ENCODE measurements around the gene SMAD3.
"Not testable (repeated sequence)": the region's sequence is repeated elsewhere in the genome, so short reads cannot be mapped to it uniquely, and the experiment has no call there.

SMAD3 gene

GRCh38 chr15:67063689-67064606, 1.5 kb upstream of the SMAD3 start:
- DNase-seq (ENCODE audit: low read depth, low spot score), result no peak

GRCh38 chr15:67064607-67065530, 533 bp upstream of the SMAD3 start:
- no peak for DNase-seq (ENCODE audit: low read depth, low spot score)

- DNase-seq (ENCODE audit: low read depth, low spot score), result no peak
Measured at GRCh38 chr15:67066041-67066958, 898 bp downstream of the SMAD3 start.

GRCh38 chr15:67066959-67067853, 1.8 kb downstream of the SMAD3 start:
- DNase-seq (ENCODE audit: low read depth, low spot score), result no peak

- no peak for DNase-seq (ENCODE audit: low read depth, low spot score)
Measured at GRCh38 chr15:67067930-67068551, 2.6 kb downstream of the SMAD3 start.

GRCh38 chr15:67068710-67069400, 3.5 kb downstream of the SMAD3 start:
- no peak for DNase-seq (ENCODE audit: low read depth, low spot score)

GRCh38 chr15:67070150-67070549, 4.7 kb downstream of the SMAD3 start:
- DNase-seq (ENCODE audit: low read depth, low spot score), result no peak

GRCh38 chr15:67070892-67071664, 5.7 kb downstream of the SMAD3 start:
- no peak for DNase-seq (ENCODE audit: low read depth, low spot score)

- DNase-seq (ENCODE audit: low read depth, low spot score), result no peak
Measured at GRCh38 chr15:67072442-67072841, 7.0 kb downstream of the SMAD3 start.

GRCh38 chr15:67072958-67073357, 7.6 kb downstream of the SMAD3 start:
- no peak for DNase-seq (ENCODE audit: low read depth, low spot score)

- no peak for DNase-seq (ENCODE audit: low read depth, low spot score)
Measured at GRCh38 chr15:67074886-67075229, 9.5 kb downstream of the SMAD3 start.

- DNase-seq (ENCODE audit: low read depth, low spot score), result not testable (repeated sequence)
Measured at GRCh38 chr15:67075555-67076135, 10.2 kb downstream of the SMAD3 start.

- no peak for DNase-seq (ENCODE audit: low read depth, low spot score)
Measured at GRCh38 chr15:67076147-67076843, 10.9 kb downstream of the SMAD3 start.

- DNase-seq (ENCODE audit: low read depth, low spot score), result no peak
Measured at GRCh38 chr15:67077641-67078215, 12.3 kb downstream of the SMAD3 start.

GRCh38 chr15:67079361-67079760, 14.0 kb downstream of the SMAD3 start:
- no peak for DNase-seq (ENCODE audit: low read depth, low spot score)

- DNase-seq (ENCODE audit: low read depth, low spot score), result no peak
Measured at GRCh38 chr15:67080118-67080899, 14.9 kb downstream of the SMAD3 start.
